Activated CD4-positive, alpha-beta T cell treated with anti-CD3 and anti-CD28 coated beads for 1 hour (primary cell): Measurements from ENCODE around the gene NAA25.
"Not testable (repeated sequence)": the region's sequence is repeated elsewhere in the genome, so short reads cannot be mapped to it uniquely, and the experiment has no call there.

Experiments
- DNase-seq: peaks from one replicate; pipeline ENCODE4 v3.0.0-alpha.2; 2020

NAA25 gene

DNA sequence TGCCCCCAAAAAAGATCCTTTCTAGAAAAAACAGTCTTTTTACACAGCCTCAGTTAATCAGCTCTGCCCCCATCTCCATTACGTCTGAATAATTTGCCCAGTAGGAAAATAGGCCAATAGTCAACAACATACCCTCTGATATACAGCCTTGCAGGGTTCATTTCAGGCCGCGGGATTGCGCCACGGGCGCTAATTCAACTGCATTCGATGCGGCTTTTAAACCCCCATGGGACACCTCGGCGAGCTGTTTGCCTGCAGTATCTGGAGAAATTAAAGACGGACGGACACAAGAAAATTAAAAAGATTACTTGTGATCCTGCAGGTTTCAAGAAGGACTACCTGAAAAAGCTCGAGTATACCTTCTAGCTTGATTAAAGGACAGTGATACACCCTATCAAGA is 59.2 kb downstream of the NAA25 start:
- DNase-seq = no peak

DNA sequence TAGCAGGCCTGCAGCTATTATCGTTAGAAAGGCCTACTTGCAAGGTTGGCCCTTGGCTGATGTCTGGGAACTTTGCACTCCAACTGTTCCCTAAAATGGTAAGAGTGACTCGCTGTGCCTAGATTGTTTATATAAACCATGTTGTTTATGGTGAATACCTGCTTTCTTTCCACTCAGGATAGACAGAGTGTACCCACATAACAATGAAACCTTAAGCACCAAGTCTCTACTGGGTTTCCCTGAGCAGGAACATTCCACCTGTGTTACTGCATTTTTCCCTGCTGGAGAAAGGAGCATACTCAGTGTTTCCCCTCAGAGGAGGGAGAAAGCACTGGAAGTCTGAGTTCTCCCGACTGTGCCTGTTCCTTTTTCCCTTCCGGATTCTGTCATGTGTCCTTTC is 62.6 kb downstream of the NAA25 start:
- no peak for DNase-seq

DNA sequence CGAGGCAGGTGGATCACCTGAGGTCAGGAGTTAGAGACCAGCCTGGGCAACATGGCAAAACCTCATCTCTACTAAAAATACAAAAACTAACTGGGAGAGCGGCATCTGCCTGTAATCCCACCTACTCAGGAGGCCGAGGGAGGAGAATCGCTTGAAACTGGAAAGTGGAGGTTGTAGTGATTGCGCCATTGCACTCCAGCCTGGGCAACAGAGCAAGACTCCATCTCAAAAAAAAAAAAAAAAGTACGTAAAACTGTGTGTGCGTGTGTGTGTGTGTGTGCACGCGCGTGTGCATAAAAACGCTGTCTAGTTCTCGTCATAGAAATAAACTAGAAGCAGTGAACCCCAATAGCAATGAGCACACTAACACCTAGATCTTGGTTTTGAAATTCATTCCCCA is 72.0 kb downstream of the NAA25 start:
- not testable (repeated sequence) for DNase-seq

DNA sequence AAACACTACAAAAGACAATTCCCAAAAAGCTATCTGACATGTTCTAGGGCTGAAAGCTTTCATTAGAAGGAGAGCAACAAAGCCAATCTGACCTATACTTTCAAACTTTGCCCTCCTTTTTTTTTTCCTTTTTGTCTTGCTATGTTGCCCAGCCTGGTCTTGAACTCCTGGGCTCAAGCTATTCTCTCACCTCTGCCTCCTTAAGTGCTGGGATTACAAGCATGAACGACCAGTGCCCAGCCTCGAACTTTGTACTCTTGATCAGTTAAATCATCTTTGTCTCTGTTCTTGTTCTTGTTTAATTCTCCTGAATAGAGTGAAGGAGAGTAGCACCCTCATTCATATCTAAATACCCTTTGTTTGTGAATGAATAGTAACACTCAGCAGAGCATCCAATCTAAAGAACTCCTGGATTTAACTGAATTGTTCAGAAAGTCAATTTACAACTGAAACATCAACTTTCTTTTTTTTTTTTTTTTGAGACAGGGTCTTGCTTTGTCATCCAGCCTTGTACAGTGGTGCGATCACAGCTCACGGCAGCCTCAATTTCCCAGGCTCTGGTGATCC is 73.3 kb downstream of the NAA25 start:
- no peak for DNase-seq

DNA sequence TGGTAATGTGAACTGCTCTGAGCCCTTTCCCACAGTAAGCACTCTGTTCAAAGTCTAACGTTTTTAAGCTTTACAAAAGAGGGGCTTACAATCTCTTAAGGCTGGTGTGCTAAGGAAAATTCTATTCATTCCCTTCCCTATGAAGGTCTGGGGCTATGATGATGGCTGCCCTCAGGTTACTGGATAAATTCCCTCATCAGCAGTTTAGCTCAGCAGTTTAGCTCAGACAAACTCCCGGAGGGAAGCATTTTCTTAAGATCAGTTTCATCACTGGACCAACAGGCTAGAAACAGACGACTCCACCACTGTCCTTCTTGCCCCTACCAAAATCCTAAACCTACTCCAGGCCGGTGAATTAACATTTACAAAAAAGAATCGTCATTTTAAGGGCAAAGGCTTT is 76.3 kb downstream of the NAA25 start:
- no peak for DNase-seq

DNA sequence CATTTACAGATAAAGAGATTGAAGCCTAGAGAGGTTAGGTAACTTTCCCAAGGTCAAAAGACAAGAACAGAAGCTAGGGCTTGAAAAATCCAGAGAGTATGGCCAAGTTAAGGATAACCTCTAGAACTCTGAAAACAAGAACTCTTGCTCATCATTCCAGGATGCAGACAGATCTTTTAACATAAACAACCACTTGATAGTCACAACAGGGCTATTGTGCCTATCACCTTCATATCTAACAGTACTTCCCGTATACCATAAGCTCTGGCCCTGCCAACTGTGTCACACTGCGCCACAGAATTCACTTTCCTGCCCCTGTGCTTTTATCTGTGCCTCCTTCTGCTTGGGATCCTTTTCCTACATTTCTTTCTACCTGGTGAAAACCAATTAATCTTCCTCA is 77.1 kb downstream of the NAA25 start:
- DNase-seq = no peak

DNA sequence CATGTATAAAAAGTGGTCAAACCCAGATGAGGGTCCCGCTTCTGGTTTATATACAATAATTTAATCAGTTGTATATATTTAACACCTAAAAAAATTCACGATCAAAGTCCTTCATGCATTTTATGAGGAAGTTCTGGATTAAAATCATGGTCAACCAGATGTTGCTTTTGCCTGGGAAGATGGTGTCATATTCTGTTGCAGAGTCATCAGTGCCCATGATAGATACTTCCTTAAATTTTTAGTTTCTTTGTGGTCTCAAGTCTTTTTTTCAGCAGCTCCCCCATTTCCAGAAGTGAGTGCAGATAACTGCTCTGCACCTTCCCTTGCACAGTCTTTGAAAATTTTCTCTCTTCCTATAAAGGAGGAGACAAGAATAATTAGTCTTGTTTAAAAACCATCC is 79.3 kb downstream of the NAA25 start:
- DNase-seq = no peak

DNA sequence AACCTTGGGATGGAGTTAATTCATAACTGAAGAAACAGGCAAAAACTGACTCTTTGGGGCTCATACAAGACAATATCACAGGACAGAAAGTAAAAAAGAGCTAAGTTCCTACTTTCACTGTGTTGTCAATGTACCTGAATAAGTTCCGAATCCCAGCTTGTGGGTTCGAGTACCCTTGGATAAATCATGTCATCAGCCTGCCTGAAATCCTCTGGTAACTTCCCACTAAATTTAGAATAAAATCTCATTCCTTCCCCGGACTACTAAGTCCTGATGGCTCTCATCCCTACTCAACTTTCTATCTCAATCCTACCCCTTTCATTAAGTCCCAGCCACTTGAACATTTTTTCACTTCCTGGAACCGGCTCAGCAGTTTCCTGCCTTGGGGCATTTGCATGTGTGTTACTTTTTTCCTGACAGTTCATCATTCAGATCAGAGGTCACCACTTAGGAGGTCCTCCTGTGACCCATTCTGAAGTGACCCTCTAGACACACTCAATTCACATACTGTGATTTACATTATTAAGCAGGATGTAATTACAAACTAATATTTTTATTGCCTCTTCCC is 82.7 kb downstream of the NAA25 start:
- DNase-seq = no peak

DNA sequence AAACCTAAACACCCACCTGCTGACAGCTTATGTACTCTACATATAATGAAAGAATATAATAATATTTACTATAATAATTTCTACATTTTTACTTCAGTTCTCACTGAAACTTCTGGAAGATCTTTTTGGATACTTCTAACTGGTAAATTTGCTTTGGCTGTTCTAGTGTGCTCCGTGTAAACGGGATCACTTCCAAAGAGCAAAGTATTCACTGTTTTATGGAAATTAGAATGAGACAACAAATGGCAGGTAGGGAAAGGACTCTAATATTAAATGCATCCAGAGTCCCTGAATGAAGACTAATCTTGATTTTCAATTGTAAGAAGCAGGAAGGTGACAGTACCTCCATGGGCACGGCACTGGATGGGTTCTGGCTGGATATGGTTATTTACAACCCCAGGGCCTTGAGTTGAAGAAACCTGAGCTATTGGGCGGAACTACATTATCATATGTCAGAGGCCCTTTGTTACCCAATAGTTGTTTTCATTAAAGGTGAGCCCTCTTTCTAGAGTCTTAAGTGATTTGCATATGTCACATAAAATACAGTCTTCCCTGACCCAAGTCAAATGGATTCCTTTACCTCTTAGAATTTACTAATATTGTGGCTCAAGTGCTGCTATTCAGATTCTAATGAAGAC is 84.7 kb downstream of the NAA25 start:
- DNase-seq = no peak

DNA sequence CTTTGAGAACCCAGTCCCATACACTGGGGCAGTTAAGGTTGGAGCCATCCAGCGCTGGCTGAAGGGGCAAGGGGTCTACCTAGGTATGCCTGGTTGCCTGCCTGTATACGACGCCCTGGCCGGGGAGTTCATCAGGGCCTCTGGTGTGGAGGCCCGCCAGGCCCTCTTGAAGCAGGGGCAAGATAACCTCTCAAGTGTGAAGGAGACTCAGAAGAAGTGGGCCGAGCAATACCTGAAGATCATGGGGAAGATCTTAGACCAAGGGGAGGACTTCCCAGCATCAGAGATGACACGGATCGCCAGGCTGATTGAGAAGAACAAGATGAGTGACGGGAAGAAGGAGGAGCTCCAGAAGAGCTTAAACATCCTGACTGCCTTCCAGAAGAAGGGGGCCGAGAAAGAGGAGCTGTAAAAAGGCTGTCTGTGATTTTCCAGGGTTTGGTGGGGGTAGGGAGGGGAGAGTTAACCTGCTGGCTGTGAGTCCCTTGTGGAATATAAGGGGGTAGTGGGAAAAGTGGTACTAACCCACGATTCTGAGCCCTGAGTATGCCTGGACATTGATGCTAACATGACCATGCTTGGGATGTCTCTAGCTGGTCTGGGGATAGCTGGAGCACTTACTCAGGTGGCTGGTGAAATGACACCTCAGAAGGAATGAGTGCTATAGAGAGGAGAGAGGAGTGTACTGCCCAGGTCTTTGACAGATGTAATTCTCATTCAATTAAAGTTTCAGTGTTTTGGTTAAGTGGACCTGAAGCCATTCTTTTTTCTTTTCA is 86.2 kb downstream of the NAA25 start:
- DNase-seq = no peak

DNA sequence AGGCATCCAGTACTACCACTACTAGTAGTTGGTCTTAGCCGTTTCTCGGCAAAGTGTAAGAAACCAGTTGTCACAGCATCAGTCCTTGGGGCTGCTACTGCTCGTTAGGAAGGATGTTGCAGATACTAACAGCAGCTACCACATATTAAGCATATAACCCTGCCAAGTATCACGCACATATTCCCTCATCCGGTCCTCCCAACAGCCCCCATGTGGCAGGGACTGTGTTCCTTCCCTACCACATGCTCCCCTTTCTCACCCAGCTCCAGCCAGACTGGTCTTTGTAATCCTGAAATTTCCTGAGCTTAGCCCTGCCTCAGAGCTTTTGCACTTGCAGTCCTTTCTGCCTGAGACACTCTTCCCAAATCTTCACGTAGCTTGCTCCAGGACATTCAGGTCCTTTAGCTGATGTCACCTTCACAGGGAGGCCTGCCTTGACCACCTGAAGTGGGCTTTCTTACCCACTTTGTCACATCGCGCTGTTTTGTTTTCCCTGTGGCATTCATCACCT is 87.6 kb downstream of the NAA25 start:
- DNase-seq = no peak

DNA sequence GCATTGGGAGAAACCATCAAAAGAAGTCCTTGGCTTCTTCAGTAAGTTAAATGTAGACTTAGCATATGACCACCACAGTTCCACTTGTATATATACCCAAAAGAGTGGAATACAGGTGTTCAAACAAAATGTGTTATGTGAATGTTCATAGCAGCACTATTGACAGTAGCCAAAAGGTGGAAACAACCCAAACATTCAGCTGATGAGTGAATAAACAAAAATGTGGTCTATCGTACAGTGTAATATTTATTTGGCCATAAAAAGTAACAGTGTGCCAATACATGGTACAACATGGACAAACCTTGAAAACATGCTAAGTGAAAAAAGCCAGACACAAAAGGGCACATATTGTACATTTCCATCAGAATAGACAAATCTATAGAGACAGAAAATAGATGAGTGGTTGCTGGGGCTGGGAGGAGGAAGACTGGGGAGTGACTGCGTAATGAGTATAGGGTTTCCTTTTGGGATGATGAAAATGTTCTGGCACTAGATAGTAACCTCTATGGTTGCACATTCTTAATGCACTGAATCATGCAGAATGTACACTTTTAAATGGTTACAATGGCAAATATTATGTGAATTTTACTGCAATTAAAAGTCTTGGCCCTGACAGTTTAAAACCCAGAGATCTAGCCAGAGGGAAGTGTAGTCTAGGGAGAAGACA is 89.9 kb downstream of the NAA25 start:
- no peak for DNase-seq

DNA sequence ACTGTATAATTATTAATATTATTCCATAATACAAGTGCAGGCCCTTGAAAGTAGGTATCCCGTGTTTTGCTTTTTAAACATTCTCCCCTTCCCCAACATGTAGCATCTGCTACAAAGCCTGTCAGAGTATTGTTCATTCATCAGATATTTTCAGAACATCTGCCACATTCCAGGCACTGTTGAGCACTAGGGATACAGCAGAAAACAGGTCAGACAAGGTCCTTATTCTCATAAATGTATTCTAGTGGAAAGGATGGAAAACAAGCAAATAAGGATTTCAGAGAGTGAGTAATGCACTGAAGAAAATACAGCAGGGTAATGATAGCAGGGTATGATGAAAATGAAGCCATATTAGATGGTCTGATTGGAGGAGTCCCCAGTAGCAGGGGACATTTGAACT is 91.5 kb downstream of the NAA25 start:
- DNase-seq = no peak

DNA sequence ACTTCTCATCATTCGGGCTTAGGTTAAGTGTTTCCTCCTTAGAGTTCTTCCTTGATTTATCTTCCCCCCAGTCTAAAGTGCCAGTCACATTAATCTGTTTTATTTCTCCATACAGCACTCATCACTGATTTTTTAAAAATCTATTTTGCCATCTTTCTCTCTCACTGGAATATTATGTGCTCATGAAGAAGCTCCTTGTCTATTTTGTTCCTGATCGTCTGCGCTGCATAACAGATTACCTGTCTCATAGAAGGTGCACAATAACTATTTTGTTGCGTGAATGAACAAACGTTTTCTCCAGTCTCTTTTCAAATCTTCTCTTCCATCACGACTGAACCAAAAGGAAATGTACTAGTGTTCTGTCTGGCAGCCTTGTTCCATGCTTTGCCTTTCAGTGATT is 92.6 kb downstream of the NAA25 start:
- DNase-seq = no peak

DNA sequence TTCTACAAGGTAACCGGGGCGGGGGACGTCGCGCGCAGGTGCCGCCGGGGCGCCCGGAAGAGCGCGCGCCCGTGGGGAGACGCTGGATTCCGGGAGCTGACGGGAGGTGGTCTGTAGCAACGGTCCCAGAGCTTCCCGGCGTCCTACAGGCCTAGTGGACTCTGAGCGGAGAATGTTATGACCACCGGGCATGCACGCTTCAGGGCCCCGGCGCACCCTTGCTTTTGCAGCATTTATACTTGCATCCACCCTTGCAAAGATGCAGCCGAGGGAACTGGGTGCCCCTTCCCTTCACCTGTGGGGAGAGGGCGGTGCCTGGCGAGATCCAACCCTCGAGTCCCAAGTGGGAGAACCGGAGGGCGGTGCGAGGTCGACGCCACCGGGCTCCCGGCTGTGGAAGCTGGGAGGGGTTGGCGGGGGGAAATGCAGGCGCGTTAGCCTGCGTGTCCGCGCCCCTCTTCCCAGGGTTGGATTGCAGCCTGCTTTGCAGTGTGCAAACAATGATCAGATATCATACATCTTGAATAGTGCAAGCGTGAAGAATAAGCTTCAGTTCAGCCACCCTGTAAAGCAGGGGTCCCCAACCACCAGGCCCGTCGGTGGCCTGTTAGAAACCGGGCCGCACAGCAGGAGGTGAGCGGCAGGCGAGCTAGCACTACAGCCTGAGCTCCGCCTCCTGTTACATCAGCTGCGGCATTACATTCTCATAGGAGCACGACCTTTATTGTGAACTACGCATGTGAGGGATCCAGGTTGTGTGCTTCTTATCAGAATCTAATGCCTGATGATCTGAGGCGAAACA is 94.8 kb downstream of the NAA25 start:
- DNase-seq = peak; percentile 55

DNA sequence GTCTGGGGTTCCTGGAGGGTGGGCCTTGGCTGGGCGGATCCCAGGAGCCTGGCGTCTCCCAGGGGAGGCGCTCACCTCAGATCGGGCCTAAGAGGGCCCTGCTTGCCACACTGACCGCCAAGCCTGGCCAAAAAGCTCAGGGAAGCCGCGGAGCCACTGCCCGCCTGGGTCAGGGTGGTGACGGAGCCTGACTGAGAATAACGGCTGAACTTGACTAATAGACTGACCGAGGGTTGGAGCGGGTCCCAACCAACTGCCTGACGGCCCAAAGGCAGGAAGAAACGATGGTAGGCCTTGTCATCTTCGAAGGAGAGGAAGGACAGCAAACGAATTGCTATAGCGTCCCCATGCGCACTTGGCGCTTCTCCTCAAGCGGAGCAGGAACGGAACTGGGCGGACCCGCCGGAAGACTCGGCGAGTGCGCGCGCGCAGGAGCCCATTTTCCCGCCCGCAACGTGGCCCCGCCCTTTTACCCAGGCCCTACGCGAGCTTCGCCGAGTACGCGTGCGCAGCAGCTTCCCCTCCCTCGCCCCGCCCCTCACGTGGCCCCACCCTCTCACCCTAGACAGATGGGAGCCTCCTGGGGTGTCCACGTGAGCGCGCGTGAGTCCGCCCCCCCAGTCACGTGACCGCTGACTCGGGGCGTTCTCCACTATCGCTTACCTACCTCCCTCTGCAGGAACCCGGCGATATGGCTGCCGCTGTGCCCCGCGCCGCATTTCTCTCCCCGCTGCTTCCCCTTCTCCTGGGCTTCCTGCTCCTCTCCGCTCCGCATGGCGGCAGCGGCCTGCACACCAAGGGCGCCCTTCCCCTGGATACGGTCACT is 95.6 kb downstream of the NAA25 start, which contains the start of the genes ERP29 and TMEM116:
Gene ERP29, plus strand, starts transcription at position 652 of the 826 bp plus-strand sequence. Its CDS starts 40 bp downstream, at position 692.
Gene TMEM116, minus strand, starts transcription at position 391 of the 826 bp plus-strand sequence. CDS start 7,895 bp downstream, outside the sequence.
- DNase-seq = peak; percentile 100

DNA sequence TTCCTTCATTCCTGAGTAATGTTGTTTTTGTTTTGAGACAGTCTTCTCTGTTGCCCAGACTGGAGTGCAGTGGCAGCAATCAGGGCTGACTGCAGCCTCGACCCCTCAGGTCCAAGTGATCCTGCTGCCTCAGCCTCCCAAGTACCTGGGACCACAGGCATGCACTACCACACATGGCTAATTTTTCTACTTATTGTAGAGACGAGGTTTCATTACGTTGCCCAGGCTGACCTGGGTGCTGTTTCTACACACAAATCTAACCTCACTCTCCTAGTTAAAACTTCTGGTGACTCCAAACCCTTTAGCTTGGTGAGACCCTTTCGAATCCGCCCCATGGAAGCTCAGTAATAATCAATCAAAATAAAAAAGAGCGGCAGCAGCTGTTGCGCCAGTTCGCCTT is 96.9 kb downstream of the NAA25 start:
- DNase-seq = no peak

DNA sequence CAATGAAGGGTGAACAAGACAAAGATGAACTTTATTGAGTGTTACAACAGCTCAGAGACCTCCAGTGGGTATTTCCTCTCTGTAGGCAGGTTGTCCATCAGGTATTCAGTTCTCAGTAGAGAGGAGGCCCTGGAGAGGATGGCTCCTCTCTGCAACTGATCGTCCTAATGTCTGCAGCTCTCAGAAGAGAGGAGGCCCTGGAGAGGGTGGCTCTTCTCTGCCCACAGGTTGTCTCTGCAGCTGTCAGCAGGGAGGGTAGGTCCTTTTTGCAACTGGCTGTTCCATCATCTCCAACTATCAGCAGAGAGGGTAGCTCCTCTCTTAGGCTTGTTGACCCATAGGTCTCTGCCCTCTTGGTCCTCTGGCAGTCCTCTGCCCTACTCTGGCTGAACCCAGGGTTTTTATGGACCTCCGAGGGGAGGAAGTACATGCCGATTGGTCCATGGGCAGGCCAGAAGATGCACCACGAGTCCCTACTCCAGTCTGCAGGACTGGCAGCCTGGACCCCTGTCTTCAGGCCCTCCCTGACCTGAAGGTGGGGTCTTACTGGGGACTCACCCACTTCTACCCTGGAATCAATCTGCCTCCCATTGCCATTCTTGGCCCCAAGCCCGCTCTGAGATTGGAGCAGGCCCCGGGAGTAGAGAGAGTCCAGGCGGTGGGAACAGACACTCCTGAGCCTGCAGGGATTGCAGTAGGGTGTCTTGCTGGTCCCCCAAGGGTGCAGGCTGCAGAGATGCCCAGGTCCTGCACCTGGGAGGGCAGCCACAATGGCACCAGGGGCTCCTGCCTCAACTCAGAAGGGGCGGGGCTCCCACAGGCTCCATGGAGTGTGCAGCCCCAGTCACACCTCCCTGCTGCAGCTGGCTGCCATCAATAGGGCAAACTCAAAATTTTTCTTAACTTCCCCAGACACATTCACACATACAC is 97.9 kb downstream of the NAA25 start:
- DNase-seq = no peak

DNA sequence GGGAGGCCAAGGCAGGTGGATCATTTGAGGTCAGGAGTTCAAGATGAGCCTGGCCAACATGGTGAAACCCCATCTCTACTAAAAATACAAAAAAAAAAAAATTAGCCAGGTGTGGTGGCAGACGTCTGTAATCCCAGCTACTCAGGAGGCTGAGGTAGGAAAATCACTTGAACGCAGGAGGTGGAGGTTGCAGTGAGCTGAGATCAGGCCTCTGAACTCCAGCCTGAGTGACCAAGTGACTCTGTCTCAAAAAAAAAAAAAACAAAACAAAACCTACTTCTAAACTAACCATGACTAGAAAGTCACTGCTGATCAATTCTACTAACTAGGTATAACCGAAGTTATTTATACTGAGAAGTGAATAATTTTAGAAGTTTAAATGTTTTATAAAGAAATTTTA is 99.0 kb downstream of the NAA25 start:
- not testable (repeated sequence) for DNase-seq

DNA sequence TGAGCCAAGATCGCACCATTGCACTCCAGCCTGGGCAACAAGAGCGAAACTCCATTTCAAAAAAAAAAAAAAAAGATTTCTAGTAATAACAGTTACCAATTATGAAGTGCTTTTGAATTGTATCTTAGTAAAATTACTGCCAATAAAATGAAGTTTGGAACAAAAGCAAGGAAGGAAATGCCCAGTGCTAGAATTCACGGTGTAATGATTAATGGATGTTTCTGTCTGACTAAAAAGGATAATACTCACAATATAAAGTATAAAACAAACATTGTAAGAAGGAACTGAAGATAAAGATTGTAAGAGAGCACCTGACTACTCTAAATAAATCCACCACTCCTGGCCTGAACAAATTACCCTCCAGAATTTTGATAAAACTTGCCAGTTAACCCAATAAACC is 99.7 kb downstream of the NAA25 start:
- DNase-seq = no peak
